Esophagus muscularis mucosa (tissue), 4 donors: ENCODE measurements around the gene TFPI2. TPM values are rescaled to one million over a fixed set of nuclear protein-coding genes. Genes with fewer than 3 reads are reported as not detected.
A peak's percentile ranks its signal among the peaks of the same experiment; 100 is the strongest.

Experiments used
- DNase-seq: peaks from one replicate; pipeline ENCODE4 v3.0.0-alpha.2; 2017; ENCODE audit errors: extremely low spot score
- H3K27ac ChIP-seq, 4 donors: fragments of 200-600 bp; sonication (generic); replicated peaks in 1 of 4; 1 replicate in 3 of 4; 2 replicates in 1 of 4; pipeline ENCODE4 v1.5.1; 2016 to 2019; ENCODE audit warnings: mild to moderate bottlenecking in 1 of 4
- H3K27me3 ChIP-seq, 4 donors: fragments of 200-600 bp; sonication (generic); one replicate each; pipeline versions ENCODE4 v1.5.1 to v1.6.0; 2016 to 2019
- H3K36me3 ChIP-seq, 4 donors: fragments of 200-600 bp; sonication (generic); one replicate each; pipeline ENCODE4 v1.5.1; 2016 to 2019
- H3K4me1 ChIP-seq, 4 donors: fragments of 200-600 bp; sonication (generic); one replicate each; pipeline ENCODE4 v1.5.1; 2016 to 2019
- H3K4me3 ChIP-seq, 4 donors: fragments of 200-600 bp; sonication (generic); 1 replicate in 2 of 4; 2 replicates in 2 of 4; pipeline ENCODE4 v1.5.1; 2016 to 2019; ENCODE audit warnings: mild to moderate bottlenecking in 4 of 4, moderate library complexity in 1 of 4
- H3K9me3 ChIP-seq, 4 donors: fragments of 200-600 bp; sonication (generic); 1 replicate in 3 of 4; 2 replicates in 1 of 4; pipeline ENCODE4 v1.5.1; 2016 to 2019
- EP300 ChIP-seq: sonication (generic); formaldehyde crosslinking; IDR thresholded peaks from one replicate; pipeline ENCODE4 v1.6.1; 2017; ENCODE audit warnings: antibody characterized with exemption
- POLR2A ChIP-seq: fragments of 450-650 bp; IDR thresholded peaks from one replicate; pipeline ENCODE4 v1.6.1; 2017; ENCODE audit warnings: antibody characterized with exemption, moderate library complexity, mild to moderate bottlenecking, low read depth
- POLR2AphosphoS5 ChIP-seq, 2 donors: sonication (generic); formaldehyde crosslinking; IDR thresholded peaks; one replicate each; pipeline ENCODE4 v1.6.1; 2017; ENCODE audit warnings: antibody characterized with exemption in 2 of 2
- WGBS: methylation state at CpG from one replicate; pipeline ENCODE4 v1.1.5; 2018; 5-methylcytosine and 5-hydroxymethylcytosine counted together
- intact Hi-C: fragments of 100-400 bp; cut with DNase I; formaldehyde crosslinking; loops from one replicate; pipeline ENCODE4 v1.15.1; 2023
- total RNA-seq, 4 donors: library from RNA; depleted of rRNA; stranded (reverse); fragments of >200 nt; gene quantifications; one replicate each; pipeline versions ENCODE4 v1.1.0 to v1.2.1, GENCODE V29; 2016
- TF ChIP-seq, protein P1 (sequence below), 3 experiments: fragments of 200-600 bp in 2 of 3; fragments of 450-650 bp in 1 of 3; sonication (generic) in 2 of 3; IDR thresholded peaks; one replicate each; pipeline ENCODE4 v1.5.1; 2017 to 2019; ENCODE audit warnings: antibody characterized with exemption in 3 of 3, mild to moderate bottlenecking in 2 of 3, moderate library complexity in 1 of 3

TFPI2 gene, protein sequence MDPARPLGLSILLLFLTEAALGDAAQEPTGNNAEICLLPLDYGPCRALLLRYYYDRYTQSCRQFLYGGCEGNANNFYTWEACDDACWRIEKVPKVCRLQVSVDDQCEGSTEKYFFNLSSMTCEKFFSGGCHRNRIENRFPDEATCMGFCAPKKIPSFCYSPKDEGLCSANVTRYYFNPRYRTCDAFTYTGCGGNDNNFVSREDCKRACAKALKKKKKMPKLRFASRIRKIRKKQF
- total RNA-seq: 1 to 10 TPM in 3 of 4 donors, not detected in 1; 1.9 to 3.2 (median 2.3) TPM

DNA sequence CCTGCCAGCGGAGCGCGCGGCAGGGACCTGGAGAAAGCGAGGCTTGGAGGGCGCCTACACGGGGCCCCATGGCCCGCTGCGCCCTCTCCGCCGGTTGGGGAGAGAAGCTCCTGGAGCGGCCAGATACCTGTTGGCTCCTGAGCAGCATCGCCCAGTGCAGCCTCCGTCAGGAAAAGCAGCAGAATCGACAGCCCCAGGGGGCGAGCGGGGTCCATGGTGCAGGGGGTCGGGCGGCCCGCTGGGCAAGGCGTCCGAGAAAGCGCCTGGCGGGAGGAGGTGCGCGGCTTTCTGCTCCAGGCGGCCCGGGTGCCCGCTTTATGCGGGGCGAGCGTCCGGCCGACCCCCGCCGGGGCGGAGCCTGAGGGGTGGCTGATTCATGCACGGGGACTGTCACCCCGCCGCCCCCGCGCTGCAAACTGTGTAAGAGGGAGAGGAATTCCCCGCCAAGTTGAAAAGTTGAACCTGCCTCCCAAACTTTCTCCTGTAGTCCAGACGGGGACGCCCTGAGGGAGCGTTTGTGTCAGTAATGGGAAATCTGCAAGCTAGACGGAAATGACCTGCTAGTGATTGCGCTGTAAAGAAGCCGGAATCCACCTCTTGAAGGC lies at the start of gene TFPI2:
TSS of gene TFPI2 (minus strand) at position 290 of the 605 bp plus-strand sequence. CDS start at position 215, 75 bp downstream.
- Histone ChIP-seq H3K27ac (peak within 1 kb of the TSS in 1 of 4 donors; percentile 6), H3K4me3 (peak within 1 kb of the TSS; percentile 56 to 62 (median 56)), H3K36me3 (no peaks in the 10 kb centered on the region), H3K4me1 (peaks cover 12 to 23% (median 19%) of the 10 kb centered on the region in 4 donors), H3K27me3 (peaks cover 0 to 10% (median 3%) of the 10 kb centered on the region in 4 donors), H3K9me3 (no peaks in the 10 kb centered on the region)
- no peak for TF ChIP-seq POLR2A
- TF ChIP-seq POLR2AphosphoS5 (IDR thresholded peaks at IDR 0.05): no peak
- TF ChIP-seq, protein P1, sequence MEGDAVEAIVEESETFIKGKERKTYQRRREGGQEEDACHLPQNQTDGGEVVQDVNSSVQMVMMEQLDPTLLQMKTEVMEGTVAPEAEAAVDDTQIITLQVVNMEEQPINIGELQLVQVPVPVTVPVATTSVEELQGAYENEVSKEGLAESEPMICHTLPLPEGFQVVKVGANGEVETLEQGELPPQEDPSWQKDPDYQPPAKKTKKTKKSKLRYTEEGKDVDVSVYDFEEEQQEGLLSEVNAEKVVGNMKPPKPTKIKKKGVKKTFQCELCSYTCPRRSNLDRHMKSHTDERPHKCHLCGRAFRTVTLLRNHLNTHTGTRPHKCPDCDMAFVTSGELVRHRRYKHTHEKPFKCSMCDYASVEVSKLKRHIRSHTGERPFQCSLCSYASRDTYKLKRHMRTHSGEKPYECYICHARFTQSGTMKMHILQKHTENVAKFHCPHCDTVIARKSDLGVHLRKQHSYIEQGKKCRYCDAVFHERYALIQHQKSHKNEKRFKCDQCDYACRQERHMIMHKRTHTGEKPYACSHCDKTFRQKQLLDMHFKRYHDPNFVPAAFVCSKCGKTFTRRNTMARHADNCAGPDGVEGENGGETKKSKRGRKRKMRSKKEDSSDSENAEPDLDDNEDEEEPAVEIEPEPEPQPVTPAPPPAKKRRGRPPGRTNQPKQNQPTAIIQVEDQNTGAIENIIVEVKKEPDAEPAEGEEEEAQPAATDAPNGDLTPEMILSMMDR (IDR thresholded peaks at IDR 0.05): no peak
- no peak for TF ChIP-seq EP300
- WGBS: 3% methylated on average over 18 of the region's 49 CpGs
- DNase-seq: no peak
- intact Hi-C loops: no loop called here

DNA sequence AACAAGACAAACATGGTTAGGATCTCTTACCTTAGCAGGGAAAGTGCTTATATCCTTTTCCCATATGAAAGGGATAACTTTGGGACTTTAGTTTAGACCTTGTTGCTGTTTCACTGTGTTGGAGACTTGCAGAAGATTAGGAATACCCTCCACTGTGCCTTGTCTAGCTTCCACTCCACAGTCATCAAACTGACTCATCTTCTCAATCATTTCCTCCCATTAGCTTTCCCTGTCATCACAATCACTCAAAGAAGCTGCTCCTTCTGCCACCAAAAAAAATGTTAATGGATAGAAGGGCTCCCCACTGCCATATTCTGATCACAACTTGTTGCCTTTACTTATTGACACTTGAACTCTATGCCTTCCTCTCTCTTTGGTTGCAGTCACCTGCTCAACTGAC lies 47.7 kb upstream of the TFPI2 start:
- no peak for DNase-seq
- TF ChIP-seq, protein P1 (IDR thresholded peaks at IDR 0.05): no peak
- TF ChIP-seq POLR2A (no peak), POLR2AphosphoS5 (IDR thresholded peaks at IDR 0.05) (no peak), EP300 (no peak)
- no peaks in the 10 kb centered on the region for H3K36me3 ChIP-seq
- H3K27ac ChIP-seq: no peak overlapping the region
- intact Hi-C loops: no loop called here
- H3K27me3 ChIP-seq: no peaks in the 10 kb centered on the region
- H3K4me3 ChIP-seq: no peak overlapping the region
- no peaks in the 10 kb centered on the region for H3K9me3 ChIP-seq
- peaks cover 0 to 8% (median 0%) of the 10 kb centered on the region in 4 donors for H3K4me1 ChIP-seq

DNA sequence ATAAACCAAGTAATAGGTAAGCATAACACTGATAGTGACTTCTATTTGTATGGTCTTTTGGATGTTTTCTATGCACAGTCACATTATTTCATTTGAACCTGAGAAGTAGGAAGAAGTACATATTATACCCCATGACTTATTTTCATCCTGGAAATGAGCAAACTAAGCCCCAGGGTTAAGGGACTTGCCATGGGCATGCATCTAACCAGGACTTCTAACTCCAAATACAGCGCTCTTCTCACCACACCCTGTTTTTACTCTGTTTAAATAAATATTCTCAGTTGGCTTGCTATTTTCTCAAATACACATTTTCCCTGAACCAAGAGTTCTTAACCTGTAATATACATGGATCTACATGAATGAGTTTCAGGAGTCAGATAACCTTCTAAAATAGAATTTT lies 47.3 kb upstream of the TFPI2 start:
- 92% methylated on average over 1 of the region's 1 CpG for WGBS

DNA sequence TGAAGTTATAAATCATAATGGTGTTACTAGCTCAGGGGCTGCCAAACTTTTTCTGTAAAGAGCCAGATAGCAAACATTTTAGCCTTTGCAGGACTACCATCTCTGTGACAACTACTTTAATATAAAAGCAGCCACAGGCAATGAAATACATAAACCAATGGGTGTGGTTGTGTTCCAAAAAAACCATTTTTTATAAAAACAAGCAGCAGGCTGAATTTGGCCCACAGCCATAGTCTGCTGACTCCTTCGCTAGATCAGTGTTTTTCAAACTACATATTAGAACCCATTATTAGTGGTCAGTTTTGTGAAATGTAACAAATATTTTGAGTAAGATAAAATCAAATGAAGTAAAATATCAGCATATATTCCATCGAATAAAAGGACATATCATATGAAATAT lies 44.5 kb upstream of the TFPI2 start:
- DNase-seq: no peak

More for the DNA sequence above, 47.3 kb upstream of the TFPI2 start:
- intact Hi-C loops: no loop called here
- Histone ChIP-seq H3K4me1 (peaks cover 0 to 8% (median 0%) of the 10 kb centered on the region in 4 donors), H3K27me3 (no peaks in the 10 kb centered on the region), H3K4me3 (no peak overlapping the region), H3K27ac (no peak overlapping the region), H3K36me3 (no peaks in the 10 kb centered on the region), H3K9me3 (no peaks in the 10 kb centered on the region)
- TF ChIP-seq, protein P1 (IDR thresholded peaks at IDR 0.05): no peak
- no peak for TF ChIP-seq EP300
- no peak for TF ChIP-seq POLR2AphosphoS5 (IDR thresholded peaks at IDR 0.05)
- no peak for DNase-seq

DNA sequence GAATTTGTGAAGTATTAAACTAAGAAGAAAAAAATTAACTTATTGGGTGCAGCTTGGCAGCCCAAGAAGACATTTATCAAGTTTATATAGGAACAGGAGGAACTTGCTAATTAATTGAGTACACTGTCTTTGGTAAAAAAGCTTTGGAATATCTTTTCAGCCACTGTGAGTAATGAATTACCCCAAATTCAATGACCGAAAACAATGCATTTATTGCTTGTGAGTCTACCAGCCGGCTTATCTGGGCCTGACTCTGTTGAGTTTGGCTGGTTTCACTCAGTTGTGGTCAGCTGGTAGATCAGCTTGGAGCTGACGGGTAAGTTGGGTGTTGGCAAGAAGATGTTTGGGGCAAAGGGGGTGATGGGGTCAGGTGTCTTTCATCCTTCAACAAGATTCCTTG lies 42.6 kb upstream of the TFPI2 start:
- TF ChIP-seq POLR2A: no peak
- no peak for TF ChIP-seq POLR2AphosphoS5 (IDR thresholded peaks at IDR 0.05)
- TF ChIP-seq, protein P1 (IDR thresholded peaks at IDR 0.05): no peak
- TF ChIP-seq EP300: no peak
- H3K27ac ChIP-seq: no peak overlapping the region
- intact Hi-C loops: no loop called here
- H3K4me1 ChIP-seq: peaks cover 0 to 8% (median 0%) of the 10 kb centered on the region in 4 donors
- H3K36me3 ChIP-seq: no peaks in the 10 kb centered on the region
- H3K9me3 ChIP-seq: no peaks in the 10 kb centered on the region
- WGBS: 94% methylated on average over 3 of the region's 3 CpGs
- no peaks in the 10 kb centered on the region for H3K27me3 ChIP-seq
- DNase-seq: no peak
- no peak overlapping the region for H3K4me3 ChIP-seq

More for the DNA sequence above, 44.5 kb upstream of the TFPI2 start:
- H3K36me3 ChIP-seq: no peaks in the 10 kb centered on the region
- no peaks in the 10 kb centered on the region for H3K27me3 ChIP-seq
- peaks cover 0 to 8% (median 0%) of the 10 kb centered on the region in 4 donors for H3K4me1 ChIP-seq
- intact Hi-C loops: no loop called here
- H3K9me3 ChIP-seq: no peaks in the 10 kb centered on the region
- TF ChIP-seq POLR2AphosphoS5 (IDR thresholded peaks at IDR 0.05): no peak
- no peak overlapping the region for H3K27ac ChIP-seq
- 72% methylated on average over 2 of the region's 2 CpGs for WGBS
- H3K4me3 ChIP-seq: no peak overlapping the region
